Measurements from ENCODE around the gene MRPL58.

DNA sequence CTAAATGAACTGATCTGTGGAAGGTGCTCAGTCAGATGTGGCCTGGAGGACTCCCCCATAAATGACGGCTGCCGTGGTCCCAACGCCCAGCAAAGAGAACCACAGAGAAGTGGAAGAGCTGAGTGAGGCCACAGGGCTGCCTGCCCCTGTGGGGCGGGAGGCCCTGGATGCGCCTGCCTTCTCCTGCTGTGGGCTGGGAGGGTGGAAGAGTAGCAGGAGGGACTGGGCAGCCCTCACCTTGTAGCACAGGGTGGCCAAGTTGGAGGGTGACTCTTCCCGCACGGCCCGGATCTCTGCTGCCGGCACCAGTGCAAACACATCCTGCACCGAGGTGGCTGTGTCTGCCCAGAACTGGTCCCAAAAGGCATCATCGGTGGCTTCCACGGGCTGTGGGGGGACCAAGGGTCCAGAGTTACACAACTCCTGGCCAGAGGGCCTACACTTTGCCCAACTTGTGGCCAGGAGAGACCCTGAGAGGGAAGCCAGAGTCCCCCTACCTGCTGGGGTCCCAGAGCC is 48.2 kb upstream of the MRPL58 start:
- TF ChIP-seq, protein P1, sequence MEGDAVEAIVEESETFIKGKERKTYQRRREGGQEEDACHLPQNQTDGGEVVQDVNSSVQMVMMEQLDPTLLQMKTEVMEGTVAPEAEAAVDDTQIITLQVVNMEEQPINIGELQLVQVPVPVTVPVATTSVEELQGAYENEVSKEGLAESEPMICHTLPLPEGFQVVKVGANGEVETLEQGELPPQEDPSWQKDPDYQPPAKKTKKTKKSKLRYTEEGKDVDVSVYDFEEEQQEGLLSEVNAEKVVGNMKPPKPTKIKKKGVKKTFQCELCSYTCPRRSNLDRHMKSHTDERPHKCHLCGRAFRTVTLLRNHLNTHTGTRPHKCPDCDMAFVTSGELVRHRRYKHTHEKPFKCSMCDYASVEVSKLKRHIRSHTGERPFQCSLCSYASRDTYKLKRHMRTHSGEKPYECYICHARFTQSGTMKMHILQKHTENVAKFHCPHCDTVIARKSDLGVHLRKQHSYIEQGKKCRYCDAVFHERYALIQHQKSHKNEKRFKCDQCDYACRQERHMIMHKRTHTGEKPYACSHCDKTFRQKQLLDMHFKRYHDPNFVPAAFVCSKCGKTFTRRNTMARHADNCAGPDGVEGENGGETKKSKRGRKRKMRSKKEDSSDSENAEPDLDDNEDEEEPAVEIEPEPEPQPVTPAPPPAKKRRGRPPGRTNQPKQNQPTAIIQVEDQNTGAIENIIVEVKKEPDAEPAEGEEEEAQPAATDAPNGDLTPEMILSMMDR (IDR thresholded peaks at IDR 0.05): no peak
- TF ChIP-seq POLR2A (IDR thresholded peaks at IDR 0.05): no peak
- no peak for TF ChIP-seq EP300 (IDR thresholded peaks at IDR 0.05)
